ENCODE data around the gene PPP1CC.

DNA sequence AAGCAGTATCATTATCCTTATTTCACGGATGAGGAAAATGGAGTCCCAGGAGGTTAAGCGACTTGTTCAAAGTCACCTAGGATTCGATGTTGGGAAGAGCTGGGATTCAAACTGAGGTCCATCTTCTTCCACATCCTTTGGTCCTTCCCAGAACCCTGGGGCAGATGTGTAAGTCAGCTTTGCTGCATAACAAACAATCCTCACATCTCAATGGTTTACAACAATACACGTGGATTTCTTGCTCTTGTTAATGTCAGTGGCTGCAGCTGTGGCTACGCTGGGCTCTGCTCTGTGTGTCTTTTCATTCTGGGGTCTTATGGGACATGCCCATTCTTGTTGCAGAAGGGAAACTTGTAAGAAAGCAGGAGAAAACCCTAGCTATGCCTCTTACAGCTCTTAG is 26.3 kb upstream of the PPP1CC start:
- TF ChIP-seq POLR2AphosphoS5 (IDR thresholded peaks at IDR 0.05; ENCODE audit: low read depth, low read length) (no peak), POLR2A (IDR thresholded peaks at IDR 0.05; ENCODE audit: low read depth, low read length) (no peak), TAF1 (IDR thresholded peaks at IDR 0.05; ENCODE audit: low read depth, low read length) (no peak), PAX5 (IDR thresholded peaks at IDR 0.05; ENCODE audit: insufficient read depth, low read length, severe bottlenecking) (no peak)
